ENCODE measurements around the gene CNPY3.

CNPY3 gene

DNA sequence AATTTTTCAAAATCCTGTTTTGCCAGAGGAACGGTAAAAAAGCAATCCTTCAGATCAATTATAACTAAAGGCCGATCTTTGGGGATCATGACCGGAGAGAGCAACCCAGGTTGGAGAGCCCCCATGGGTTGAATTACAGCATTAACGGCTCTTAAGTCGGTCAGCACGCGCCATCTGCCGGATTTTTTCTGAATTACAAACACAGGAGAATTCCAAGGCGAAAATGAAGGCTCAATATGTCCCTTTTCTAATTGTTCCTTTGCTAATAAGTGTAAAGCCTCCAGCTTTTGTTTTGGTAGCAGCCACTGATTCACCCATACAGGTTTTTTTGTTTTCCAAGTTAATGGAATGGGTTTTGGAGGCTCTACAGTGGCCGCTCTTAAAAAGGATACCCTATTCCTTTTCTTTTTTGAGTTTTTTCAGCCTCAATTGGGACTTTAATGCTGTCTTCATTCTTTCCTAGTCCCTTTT, 30.4 kb upstream of the CNPY3 start:
- TF ChIP-seq, protein P1, sequence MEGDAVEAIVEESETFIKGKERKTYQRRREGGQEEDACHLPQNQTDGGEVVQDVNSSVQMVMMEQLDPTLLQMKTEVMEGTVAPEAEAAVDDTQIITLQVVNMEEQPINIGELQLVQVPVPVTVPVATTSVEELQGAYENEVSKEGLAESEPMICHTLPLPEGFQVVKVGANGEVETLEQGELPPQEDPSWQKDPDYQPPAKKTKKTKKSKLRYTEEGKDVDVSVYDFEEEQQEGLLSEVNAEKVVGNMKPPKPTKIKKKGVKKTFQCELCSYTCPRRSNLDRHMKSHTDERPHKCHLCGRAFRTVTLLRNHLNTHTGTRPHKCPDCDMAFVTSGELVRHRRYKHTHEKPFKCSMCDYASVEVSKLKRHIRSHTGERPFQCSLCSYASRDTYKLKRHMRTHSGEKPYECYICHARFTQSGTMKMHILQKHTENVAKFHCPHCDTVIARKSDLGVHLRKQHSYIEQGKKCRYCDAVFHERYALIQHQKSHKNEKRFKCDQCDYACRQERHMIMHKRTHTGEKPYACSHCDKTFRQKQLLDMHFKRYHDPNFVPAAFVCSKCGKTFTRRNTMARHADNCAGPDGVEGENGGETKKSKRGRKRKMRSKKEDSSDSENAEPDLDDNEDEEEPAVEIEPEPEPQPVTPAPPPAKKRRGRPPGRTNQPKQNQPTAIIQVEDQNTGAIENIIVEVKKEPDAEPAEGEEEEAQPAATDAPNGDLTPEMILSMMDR (IDR thresholded peaks at IDR 0.05), result peak; percentile 55

GRCh38 chr6:42899871-42900270, 29.4 kb upstream of the CNPY3 start:
- TF ChIP-seq, protein P1 (IDR thresholded peaks at IDR 0.05), result no peak

- TF ChIP-seq, protein P1 (IDR thresholded peaks at IDR 0.05), result peak; percentile 73
Measured at GRCh38 chr6:42901538-42901957, 27.7 kb upstream of the CNPY3 start.

- TF ChIP-seq, protein P1 (IDR thresholded peaks at IDR 0.05), result no peak
Measured at GRCh38 chr6:42904467-42904866, 24.8 kb upstream of the CNPY3 start.

- TF ChIP-seq, protein P1 (IDR thresholded peaks at IDR 0.05), result no peak
Measured at GRCh38 chr6:42907336-42907735, 21.9 kb upstream of the CNPY3 start.

- TF ChIP-seq, protein P1 (IDR thresholded peaks at IDR 0.05), result no peak
Measured at GRCh38 chr6:42909835-42910234, 19.4 kb upstream of the CNPY3 start.

DNA sequence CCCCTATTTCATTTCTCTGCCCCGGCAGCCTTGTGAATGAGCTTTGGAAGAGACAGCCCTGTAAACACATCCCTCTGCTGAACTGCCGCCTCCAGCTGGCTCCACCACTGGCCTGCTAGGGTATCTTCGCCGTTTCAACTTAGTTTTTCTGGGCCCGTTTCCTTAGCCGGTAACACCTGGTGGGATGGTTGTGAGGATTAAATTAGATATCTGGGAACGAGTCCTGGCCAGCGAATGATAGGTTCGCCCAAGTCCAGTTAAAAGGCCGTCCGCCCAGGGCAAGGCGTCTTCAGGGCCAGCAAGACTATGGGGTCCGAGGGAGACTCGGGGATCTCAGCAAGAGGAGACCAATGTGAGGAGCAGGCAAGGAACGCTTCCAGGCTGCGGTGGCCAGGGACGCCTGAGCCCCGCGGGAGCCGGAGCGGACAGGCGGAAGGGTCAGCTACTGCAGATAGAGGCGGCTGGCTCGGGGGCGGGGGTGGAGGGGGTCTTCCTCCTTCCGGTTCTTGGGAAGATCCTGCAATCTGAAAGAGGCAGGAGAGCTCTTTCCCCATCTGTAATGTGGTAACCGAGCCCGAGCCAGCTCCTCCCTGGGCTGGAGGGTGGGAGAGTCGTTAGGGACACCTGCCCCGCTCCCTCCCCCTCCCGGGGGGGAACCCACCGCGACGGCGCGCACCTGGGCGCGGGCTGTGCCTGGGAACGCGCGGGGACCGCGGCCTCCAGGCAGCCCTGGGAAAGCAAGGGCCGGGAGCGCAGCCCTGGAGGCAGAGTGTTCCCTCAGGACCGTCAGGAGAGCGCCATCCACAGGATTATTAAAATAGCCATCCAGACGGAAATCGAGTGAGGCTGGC, 17.9 kb upstream of the CNPY3 start:
- TF ChIP-seq, protein P1 (IDR thresholded peaks at IDR 0.05), result no peak
